ENCODE measurements around the gene VWA5A. TPM values are rescaled to one million over a fixed set of nuclear protein-coding genes. Genes with fewer than 3 reads are reported as not detected.

Gene VWA5A
- total and polyA plus RNA-seq, 9 of the 15 experiments (the other 6 are each of a cell fraction or from before 2014, with no cell fraction given) = 4.6 to 19.7 (median 6.9) TPM

- ATAC-seq = peak; percentile 10; the same call in 2 of the 3 replicates
- CTCF ChIA-PET (ENCODE audit: low intra/inter-chr PET ratio) = no interaction called here
- TF ChIP-seq SMAD4 (CRISPR knock-in tag; conservative IDR thresholded peaks at IDR 0.05) (peak; percentile 73), ZNF23 (CRISPR knock-in tag; IDR thresholded peaks at IDR 0.05) (no peak), TCF3 (CRISPR knock-in tag; IDR thresholded peaks at IDR 0.05) (peak; percentile 78), STAT5A (IDR thresholded peaks at IDR 0.05; ENCODE audit: borderline replicate concordance, low read length) (0 out of 2 replicates have a peak, but pooled peaks have one; percentile 26), ZNF311 (CRISPR knock-in tag; IDR thresholded peaks at IDR 0.05) (0 out of 2 replicates have a peak, but pooled peaks have one; percentile 65), MAZ (CRISPR knock-in tag; conservative IDR thresholded peaks at IDR 0.05 in 1 of 2, IDR thresholded peaks at IDR 0.05 in 1 of 2) (peak; percentile 28 to 53; a peak in 1 of 4 replicates), GATA2 (CRISPR knock-in tag; IDR thresholded peaks at IDR 0.05) (peak; percentile 61; the same call in 1 of the 2 replicates), MTA2 (IDR thresholded peaks at IDR 0.05; ENCODE audit: low read depth) (peak; percentile 41; the same call in 1 of the 2 replicates), MGA (IDR thresholded peaks at IDR 0.05) (peak; percentile 8; the same call in 1 of the 2 replicates), SMARCA4 (IDR thresholded peaks at IDR 0.05) (peak; percentile 68)
Measured at GRCh38 chr11:124190298-124191139, 75.3 kb downstream of the VWA5A start.

More at GRCh38 chr11:124190298-124191139, 75.3 kb downstream of the VWA5A start:
- H4K20me1 ChIP-seq (replicated peaks; ENCODE audit: control insufficient read depth, insufficient read depth, low read length) = peaks cover 2% of the 10 kb centered on the region; the same call in 1 of the 2 replicates
- H3K9ac ChIP-seq (ENCODE audit: insufficient read depth in 1 of 2, low read depth in 2 of 2, low read length in 2 of 2) = no peak overlapping the region
- 50% methylated on average over 2 of the region's 2 CpGs for WGBS (ENCODE audit: insufficient coverage, low coverage, missing lambda C conversion rate)
- in situ Hi-C loops (cut with MboI) (loop anchor here (5.0 kb wide), 1 partner anchor 118 kb away; no protein-coding TSS in a partner anchor), intact Hi-C loops (cut with micrococcal nuclease) (loop anchor here (2.0 to 10.0 kb wide), 3 partner anchors 20 to 446 kb away; partner anchors contain the start of gene ZNF202)
- H3K27me3 ChIP-seq (ENCODE audit: control insufficient read depth in 2 of 2, insufficient read depth in 2 of 2, low read length in 2 of 2) = no peaks in the 10 kb centered on the region
- no peaks in the 10 kb centered on the region for H3K9me1 ChIP-seq (ENCODE audit: control insufficient read depth, insufficient read depth, low read length)
- no peaks in the 10 kb centered on the region for H3K9me3 ChIP-seq (replicated peaks; ENCODE audit: control insufficient read depth, insufficient read depth, low read depth, low read length)
- peaks cover 6% of the 10 kb centered on the region; the same call in 1 of the 3 replicates for H3K79me2 ChIP-seq (ENCODE audit: control insufficient read depth, insufficient read depth, low read length)
- H3K4me1 ChIP-seq (replicated peaks in 1 of 2; ENCODE audit: control insufficient read depth in 2 of 2, insufficient read depth in 2 of 2, low read length in 2 of 2) = peaks cover 0 to 28% of the 10 kb centered on the region in 2 experiments; a peak in 3 of 5 replicates
- no peak overlapping the region for H3K4me3 ChIP-seq
- POLR2A ChIA-PET = interaction anchor here (0.6 to 2.8 kb wide), 10 partner anchors 10 to 348 kb away, joined by 3 to 11 read pairs (median 4); no protein-coding TSS in a partner anchor
- no TSS peak for BruUV-seq (replicated peaks)
- peaks cover 22% of the 10 kb centered on the region for H3K36me3 ChIP-seq (ENCODE audit: control insufficient read depth, insufficient read depth, low read length)
- FAIRE-seq = no peak
- H3K4me2 ChIP-seq (ENCODE audit: insufficient read depth, low read length) = 0 out of 2 replicates have a peak overlapping the region, but pooled peaks have one; percentile 5
- peak in 1 of 4 experiments; percentile 77 for DNase-seq (ENCODE audit: extremely low read depth in 1 of 4, low spot score in 3 of 4)
- no peak overlapping the region for H2AFZ ChIP-seq (ENCODE audit: low read depth, low read length)
- peak overlapping the region; percentile 37; the same call in 1 of the 3 replicates for H3K27ac ChIP-seq (ENCODE audit: extremely low read depth, low read depth, low read length)

Measured in K562 (cell line).